Prostate gland (tissue), 2 donors: ENCODE data around the gene ALPK3. TPM values are rescaled to one million over a fixed set of nuclear protein-coding genes. Genes with fewer than 3 reads are reported as not detected.

Experiments
- DNase-seq: peaks from one replicate; pipeline ENCODE4 v3.0.0-alpha.2; 2019; ENCODE audit warnings: low spot score
- H3K27ac ChIP-seq, 2 donors: fragments of 200-600 bp; sonication (generic); 2 replicates each; pipeline ENCODE4 v1.5.1; 2017 to 2019
- H3K27me3 ChIP-seq: fragments of 200-600 bp; sonication (generic); replicated peaks from 2 replicates; pipeline ENCODE4 v1.5.1; 2019; ENCODE audit not compliant: insufficient read depth
- H3K36me3 ChIP-seq, 2 donors: fragments of 200-600 bp; sonication (generic); 1 replicate in 1 of 2; 2 replicates in 1 of 2; pipeline versions ENCODE4 v1.5.1 to v1.8.1; 2017 to 2019
- H3K4me1 ChIP-seq: fragments of 200-600 bp; sonication (generic); replicated peaks from 2 replicates; pipeline ENCODE4 v1.5.1; 2019
- H3K4me3 ChIP-seq, 2 donors: fragments of 200-600 bp; sonication (generic); 2 replicates each; pipeline ENCODE4 v1.5.1; 2017 to 2019
- H3K9me3 ChIP-seq: fragments of 200-600 bp; sonication (generic); 2 replicates; pipeline ENCODE4 v1.5.1; 2017
- POLR2A ChIP-seq: fragments of 450-650 bp; IDR thresholded peaks from one replicate; pipeline ENCODE4 v1.6.1; 2016; ENCODE audit warnings: antibody characterized with exemption, mild to moderate bottlenecking
- POLR2AphosphoS5 ChIP-seq: sonication (generic); formaldehyde crosslinking; IDR thresholded peaks from one replicate; pipeline ENCODE4 v1.6.1; 2017; ENCODE audit warnings: antibody characterized with exemption
- WGBS: methylation state at CpG from one replicate; pipeline ENCODE4 v1.1.5; 2018; 5-methylcytosine and 5-hydroxymethylcytosine counted together
- intact Hi-C: fragments of 100-400 bp; cut with DNase I; formaldehyde crosslinking; loops from one replicate; pipeline ENCODE4 v1.14.2; 2022
- total RNA-seq, 2 donors: library from RNA; depleted of rRNA; stranded (reverse); fragments of >200 nt; gene quantifications; one replicate each; pipeline ENCODE4 v1.1.0, GENCODE V29; 2016
- TF ChIP-seq, protein P1 (sequence below), 4 experiments: fragments of 200-600 bp in 2 of 4; fragments of 450-650 bp in 2 of 4; sonication (generic) in 2 of 4; IDR thresholded peaks; 1 replicate in 3 of 4; 2 replicates in 1 of 4; pipeline ENCODE4 v1.5.1; 2016 to 2019; ENCODE audit warnings: antibody characterized with exemption in 4 of 4, mild to moderate bottlenecking in 2 of 4, moderate library complexity in 2 of 4

The ALPK3 gene
- total RNA-seq, 2 donors from 2014 or later, result 0.68 to 7.2 TPM

DNA sequence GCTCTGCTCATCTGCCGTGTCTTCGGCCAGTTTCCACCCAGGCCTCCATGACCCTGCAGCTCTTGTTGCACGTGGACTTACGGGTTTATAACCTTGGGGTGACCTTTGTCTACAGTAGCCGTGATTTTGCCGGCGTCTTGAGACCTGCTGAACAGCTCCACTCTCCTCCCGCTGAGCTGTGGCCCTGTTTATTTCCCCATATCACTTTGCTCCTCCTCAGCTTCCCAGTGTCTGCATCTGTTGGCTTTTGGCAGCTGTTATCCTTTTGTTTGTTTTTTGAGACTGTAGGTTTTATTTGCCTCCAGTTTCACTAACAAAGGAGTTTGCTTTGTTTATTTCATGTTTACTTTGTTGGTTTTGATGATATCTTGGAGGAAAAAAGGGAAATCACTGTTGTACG lies 38.0 kb downstream of the ALPK3 start:
- intact Hi-C loops, result no loop called here
- H3K9me3 ChIP-seq, result no peaks in the 10 kb centered on the region
- no peak overlapping the region for H3K4me3 ChIP-seq
- WGBS, result 55% methylated on average over 9 of the region's 9 CpGs
- peak; percentile 24 for DNase-seq
- H3K27ac ChIP-seq, result peak overlapping the region; percentile 30 to 58
- no peak for TF ChIP-seq POLR2A
- TF ChIP-seq POLR2AphosphoS5, result peak; percentile 38
- H3K36me3 ChIP-seq, result no peaks in the 10 kb centered on the region
- no peaks in the 10 kb centered on the region for H3K27me3 ChIP-seq
- no peaks in the 10 kb centered on the region for H3K4me1 ChIP-seq

DNA sequence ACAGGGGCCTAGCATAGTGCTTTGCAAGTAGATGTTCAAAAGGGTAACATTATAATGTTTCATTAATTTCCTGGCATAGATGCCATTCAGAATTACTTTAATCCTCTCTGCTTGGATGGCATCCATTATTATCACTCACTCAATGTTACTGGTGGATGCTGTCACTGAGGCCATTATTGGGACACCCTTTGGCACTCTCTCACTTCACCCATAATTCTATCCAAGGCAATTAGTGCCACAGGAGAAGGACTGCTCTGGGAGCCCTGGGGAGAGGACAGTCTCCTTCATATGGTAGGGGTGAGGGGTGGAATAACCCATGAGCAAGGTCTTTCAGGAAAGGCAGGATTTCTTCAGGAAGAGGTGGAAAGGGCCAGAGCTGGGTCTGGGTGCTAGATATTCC lies 38.6 kb downstream of the ALPK3 start:
- Histone ChIP-seq H3K27ac (peak overlapping the region in 1 of 2 donors; percentile 58), H3K4me1 (peaks cover 3% of the 10 kb centered on the region), H3K4me3 (no peak overlapping the region), H3K9me3 (no peaks in the 10 kb centered on the region), H3K27me3 (no peaks in the 10 kb centered on the region), H3K36me3 (no peaks in the 10 kb centered on the region)
- no peak for DNase-seq
- TF ChIP-seq POLR2A (no peak), POLR2AphosphoS5 (no peak)
- TF ChIP-seq, protein P1, sequence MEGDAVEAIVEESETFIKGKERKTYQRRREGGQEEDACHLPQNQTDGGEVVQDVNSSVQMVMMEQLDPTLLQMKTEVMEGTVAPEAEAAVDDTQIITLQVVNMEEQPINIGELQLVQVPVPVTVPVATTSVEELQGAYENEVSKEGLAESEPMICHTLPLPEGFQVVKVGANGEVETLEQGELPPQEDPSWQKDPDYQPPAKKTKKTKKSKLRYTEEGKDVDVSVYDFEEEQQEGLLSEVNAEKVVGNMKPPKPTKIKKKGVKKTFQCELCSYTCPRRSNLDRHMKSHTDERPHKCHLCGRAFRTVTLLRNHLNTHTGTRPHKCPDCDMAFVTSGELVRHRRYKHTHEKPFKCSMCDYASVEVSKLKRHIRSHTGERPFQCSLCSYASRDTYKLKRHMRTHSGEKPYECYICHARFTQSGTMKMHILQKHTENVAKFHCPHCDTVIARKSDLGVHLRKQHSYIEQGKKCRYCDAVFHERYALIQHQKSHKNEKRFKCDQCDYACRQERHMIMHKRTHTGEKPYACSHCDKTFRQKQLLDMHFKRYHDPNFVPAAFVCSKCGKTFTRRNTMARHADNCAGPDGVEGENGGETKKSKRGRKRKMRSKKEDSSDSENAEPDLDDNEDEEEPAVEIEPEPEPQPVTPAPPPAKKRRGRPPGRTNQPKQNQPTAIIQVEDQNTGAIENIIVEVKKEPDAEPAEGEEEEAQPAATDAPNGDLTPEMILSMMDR (IDR thresholded peaks at IDR 0.05), result no peak
- intact Hi-C loops, result no loop called here

DNA sequence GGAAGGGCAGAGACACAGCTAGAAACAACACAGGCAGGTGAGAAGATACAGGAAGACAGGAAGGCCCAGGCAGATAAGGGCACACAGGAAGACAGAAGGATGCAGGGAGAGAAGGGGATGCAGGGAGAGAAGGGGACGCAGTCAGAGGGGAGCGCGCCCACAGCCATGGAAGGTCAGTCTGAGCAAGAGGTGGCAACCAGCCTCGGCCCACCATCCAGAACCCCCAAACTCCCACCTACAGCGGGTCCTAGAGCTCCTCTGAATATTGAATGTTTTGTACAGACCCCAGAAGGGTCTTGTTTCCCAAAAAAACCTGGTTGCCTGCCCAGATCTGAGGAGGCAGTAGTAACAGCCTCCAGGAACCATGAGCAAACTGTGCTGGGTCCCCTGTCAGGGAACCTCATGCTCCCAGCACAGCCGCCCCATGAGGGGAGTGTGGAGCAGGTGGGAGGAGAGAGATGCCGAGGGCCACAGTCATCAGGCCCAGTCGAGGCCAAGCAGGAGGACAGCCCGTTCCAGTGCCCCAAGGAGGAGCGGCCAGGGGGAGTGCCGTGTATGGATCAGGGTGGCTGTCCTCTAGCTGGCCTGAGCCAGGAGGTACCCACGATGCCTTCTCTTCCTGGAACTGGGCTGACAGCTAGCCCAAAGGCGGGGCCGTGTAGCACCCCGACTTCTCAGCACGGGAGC lies 39.7 kb downstream of the ALPK3 start:
- no peak overlapping the region for H3K27ac ChIP-seq
- H3K36me3 ChIP-seq, result no peaks in the 10 kb centered on the region
- no peaks in the 10 kb centered on the region for H3K27me3 ChIP-seq
- no peaks in the 10 kb centered on the region for H3K9me3 ChIP-seq
- H3K4me3 ChIP-seq, result no peak overlapping the region
- intact Hi-C loops, result no loop called here
- 95% methylated on average over 16 of the region's 16 CpGs for WGBS
- H3K4me1 ChIP-seq, result peaks cover 4% of the 10 kb centered on the region
- TF ChIP-seq POLR2A (no peak), POLR2AphosphoS5 (no peak)
- TF ChIP-seq, protein P1 (IDR thresholded peaks at IDR 0.05), result no peak
- DNase-seq, result no peak

- H3K4me1 ChIP-seq, result peaks cover 4% of the 10 kb centered on the region
- no peak for DNase-seq
- TF ChIP-seq, protein P1 (IDR thresholded peaks at IDR 0.05), result no peak
- TF ChIP-seq POLR2A, result no peak
These were observed 40.4 kb downstream of the ALPK3 start for GRCh38 chr15:84857418-84858004.

DNA sequence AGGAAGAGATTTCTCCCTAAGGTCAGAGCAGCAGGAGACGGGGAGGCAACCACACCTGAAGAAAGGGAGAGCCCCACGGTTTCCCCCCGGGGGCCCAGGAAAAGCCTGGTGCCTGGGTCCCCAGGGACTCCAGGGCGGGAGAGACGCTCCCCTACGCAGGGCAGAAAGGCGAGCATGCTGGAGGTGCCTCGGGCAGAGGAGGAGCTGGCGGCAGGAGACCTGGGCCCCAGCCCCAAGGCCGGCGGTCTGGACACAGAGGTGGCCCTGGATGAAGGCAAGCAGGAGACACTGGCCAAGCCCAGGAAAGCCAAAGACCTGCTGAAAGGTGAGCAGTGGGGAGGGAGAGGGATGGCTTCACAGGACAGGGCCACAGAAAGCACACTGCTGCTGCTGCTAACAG lies 41.1 kb downstream of the ALPK3 start:
- WGBS, result 98% methylated on average over 11 of the region's 11 CpGs
- intact Hi-C loops, result no loop called here
- Histone ChIP-seq H3K27ac (no peak overlapping the region), H3K4me1 (peaks cover 4% of the 10 kb centered on the region), H3K36me3 (no peaks in the 10 kb centered on the region), H3K9me3 (no peaks in the 10 kb centered on the region), H3K4me3 (no peak overlapping the region), H3K27me3 (no peaks in the 10 kb centered on the region)
- DNase-seq, result no peak
- TF ChIP-seq POLR2AphosphoS5, result no peak
- TF ChIP-seq, protein P1 (IDR thresholded peaks at IDR 0.05), result no peak
- no peak for TF ChIP-seq POLR2A

More at GRCh38 chr15:84857418-84858004, 40.4 kb downstream of the ALPK3 start:
- Histone ChIP-seq H3K4me3 (no peak overlapping the region), H3K36me3 (no peaks in the 10 kb centered on the region), H3K9me3 (no peaks in the 10 kb centered on the region), H3K27me3 (no peaks in the 10 kb centered on the region), H3K27ac (no peak overlapping the region)
- 95% methylated on average over 14 of the region's 15 CpGs for WGBS
- intact Hi-C loops, result no loop called here
